Liver (tissue), 9 donors: ENCODE results near the gene KRTAP16-1. TPM values are rescaled to one million over a fixed set of nuclear protein-coding genes. Genes with fewer than 3 reads are reported as not detected.

Experiments used
- DNase-seq: peaks from one replicate; pipeline ENCODE4 v3.0.0-alpha.2; 2017; ENCODE audit warnings: low spot score
- H3K27ac ChIP-seq, 2 donors: one replicate each; pipeline ENCODE4 v1.7.0; 2013; ENCODE audit warnings: inconsistent platforms in 2 of 2, low read length in 2 of 2, control low read depth in 1 of 2, low read depth in 1 of 2, mild to moderate bottlenecking in 1 of 2
- H3K27me3 ChIP-seq, 4 donors: one replicate each; pipeline versions ENCODE4 v1.6.1 to v1.7.0; 2013; ENCODE audit warnings: low read length in 3 of 4, inconsistent platforms in 1 of 4, mild to moderate bottlenecking in 1 of 4, moderate library complexity in 1 of 4; ENCODE audit not compliant: control insufficient read depth in 4 of 4, insufficient read depth in 4 of 4
- H3K36me3 ChIP-seq, 4 donors: one replicate each; pipeline versions ENCODE4 v1.6.1 to v1.7.0; 2013; ENCODE audit warnings: low read length in 3 of 4, mild to moderate bottlenecking in 3 of 4, low read depth in 1 of 4, moderate library complexity in 1 of 4; ENCODE audit not compliant: control insufficient read depth in 4 of 4, insufficient read depth in 3 of 4
- H3K4me1 ChIP-seq, 4 donors: one replicate each; pipeline versions ENCODE4 v1.6.1 to v1.7.0; 2013; ENCODE audit warnings: low read length in 3 of 4, mild to moderate bottlenecking in 3 of 4, moderate library complexity in 1 of 4; ENCODE audit not compliant: control insufficient read depth in 4 of 4, insufficient read depth in 4 of 4
- H3K4me3 ChIP-seq, 3 donors: one replicate each; pipeline versions ENCODE4 v1.6.1 to v1.7.0; 2013; ENCODE audit warnings: low read length in 3 of 3, control low read depth in 1 of 3, low read depth in 1 of 3, mild to moderate bottlenecking in 1 of 3
- H3K9ac ChIP-seq, 2 donors: one replicate each; pipeline ENCODE4 v1.7.0; 2013; ENCODE audit warnings: low read length in 2 of 2, mild to moderate bottlenecking in 2 of 2, moderate library complexity in 2 of 2, control low read depth in 1 of 2, low read depth in 1 of 2
- H3K9me3 ChIP-seq, 4 donors: one replicate each; pipeline versions ENCODE4 v1.6.1 to v1.7.0; 2013; ENCODE audit warnings: low read length in 3 of 4; ENCODE audit not compliant: control insufficient read depth in 4 of 4
- CTCF ChIP-seq: fragments of 150-350 bp; IDR thresholded peaks from 2 replicates; pipeline ENCODE4 v1.5.1; 2017; ENCODE audit warnings: improper control_type of control experiment, low read depth, low read length; ENCODE audit not compliant: missing input control
- EGR1 ChIP-seq, 2 donors: IDR thresholded peaks; 2 replicates each; pipeline ENCODE4 v1.6.1; 2016 to 2018; ENCODE audit warnings: antibody characterized with exemption in 2 of 2, low read depth in 2 of 2
- FOXA1 ChIP-seq: IDR thresholded peaks from 2 replicates; pipeline ENCODE4 v1.6.1; 2016; ENCODE audit warnings: antibody characterized with exemption
- FOXA2 ChIP-seq: IDR thresholded peaks from 2 replicates; pipeline ENCODE4 v1.6.1; 2016; ENCODE audit warnings: antibody characterized with exemption
- GABPA ChIP-seq, 2 donors: IDR thresholded peaks in 1 of 2; conservative IDR thresholded peaks in 1 of 2; 2 replicates each; pipeline ENCODE4 v1.6.1; 2016; ENCODE audit warnings: antibody characterized with exemption in 2 of 2, mild to moderate bottlenecking in 1 of 2, moderate library complexity in 1 of 2
- HNF4A ChIP-seq, 2 donors: conservative IDR thresholded peaks; 2 replicates each; pipeline ENCODE4 v1.6.1; 2016; ENCODE audit warnings: antibody characterized with exemption in 2 of 2, mild to moderate bottlenecking in 2 of 2
- HNF4G ChIP-seq: IDR thresholded peaks from 2 replicates; pipeline ENCODE4 v1.6.1; 2016; ENCODE audit warnings: antibody characterized with exemption
- JUND ChIP-seq, 2 donors: IDR thresholded peaks; 2 replicates each; pipeline ENCODE4 v1.6.1; 2016; ENCODE audit warnings: antibody characterized with exemption in 2 of 2
- RAD21 ChIP-seq, 2 donors: IDR thresholded peaks; 2 replicates each; pipeline ENCODE4 v1.6.1; 2016; ENCODE audit warnings: antibody characterized with exemption in 2 of 2, mild to moderate bottlenecking in 2 of 2
- REST ChIP-seq: IDR thresholded peaks from 2 replicates; pipeline ENCODE4 v1.6.1; 2016; ENCODE audit warnings: antibody characterized with exemption, mild to moderate bottlenecking
- RXRA ChIP-seq, 2 donors: IDR thresholded peaks; 2 replicates each; pipeline ENCODE4 v1.6.1; 2017 to 2018; ENCODE audit warnings: antibody characterized with exemption in 2 of 2, mild to moderate bottlenecking in 1 of 2
- YY1 ChIP-seq: IDR thresholded peaks from 2 replicates; pipeline ENCODE4 v1.6.1; 2016; ENCODE audit warnings: antibody characterized with exemption, mild to moderate bottlenecking
- WGBS: extraction: QIAGEN DNeasy Blood & Tissue Kit; methylation state at CpG from one replicate; pipeline ENCODE4 v1.1.7; 2013; 5-methylcytosine and 5-hydroxymethylcytosine counted together
- polyA plus RNA-seq, 2 donors: library from polyadenylated mRNA; stranded (reverse) in 1 of 2; unstranded in 1 of 2; fragments of 200-250 nt in 1 of 2; fragments of >200 nt in 1 of 2; fragmentation: Nextera tagmentation in 1 of 2; extraction: Ambion mirVana in 1 of 2; gene quantifications; one replicate each; pipeline versions ENCODE4 v1.2.1 to v1.2.3, GENCODE V29; 2013 to 2015
- total RNA-seq, 2 donors: library from RNA; depleted of rRNA; stranded (reverse); fragments of >200 nt; gene quantifications; one replicate each; pipeline ENCODE4 v1.2.3, GENCODE V29; 2014
- TF ChIP-seq, protein P1 (sequence below): IDR thresholded peaks from 2 replicates; pipeline ENCODE4 v1.6.1; 2016; ENCODE audit warnings: antibody characterized with exemption
- TF ChIP-seq, protein P2 (sequence below): IDR thresholded peaks from 2 replicates; pipeline ENCODE4 v1.6.1; 2016; ENCODE audit warnings: antibody characterized with exemption
- donor health status: healthy.
- donor health status: healthy.
- donor health status: healthy.
- donor health status: healthy.
- donor health status: healthy.

KRTAP16-1 gene
- total and polyA plus RNA-seq, 4 donors: not detected

DNA sequence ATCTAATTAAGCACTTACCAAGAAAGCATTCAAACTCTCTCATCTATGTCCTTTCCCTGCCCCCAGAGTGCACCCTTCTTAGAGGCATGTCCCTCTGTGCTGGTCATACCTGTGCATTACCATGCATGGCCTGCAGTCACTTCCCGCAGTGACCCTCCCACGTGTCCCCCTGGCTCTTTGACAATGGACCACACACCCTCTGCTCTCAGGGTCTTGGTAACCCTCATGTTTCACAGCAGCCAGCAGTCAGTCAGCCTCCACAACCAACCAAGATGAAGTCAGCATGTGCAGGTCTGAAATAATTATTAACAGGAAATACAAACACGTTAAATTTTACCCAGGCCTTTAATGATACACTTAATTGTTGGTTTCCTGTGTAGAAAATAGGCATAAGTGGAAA is 31.4 kb upstream of the KRTAP16-1 start (continued):
- TF ChIP-seq, protein P1, sequence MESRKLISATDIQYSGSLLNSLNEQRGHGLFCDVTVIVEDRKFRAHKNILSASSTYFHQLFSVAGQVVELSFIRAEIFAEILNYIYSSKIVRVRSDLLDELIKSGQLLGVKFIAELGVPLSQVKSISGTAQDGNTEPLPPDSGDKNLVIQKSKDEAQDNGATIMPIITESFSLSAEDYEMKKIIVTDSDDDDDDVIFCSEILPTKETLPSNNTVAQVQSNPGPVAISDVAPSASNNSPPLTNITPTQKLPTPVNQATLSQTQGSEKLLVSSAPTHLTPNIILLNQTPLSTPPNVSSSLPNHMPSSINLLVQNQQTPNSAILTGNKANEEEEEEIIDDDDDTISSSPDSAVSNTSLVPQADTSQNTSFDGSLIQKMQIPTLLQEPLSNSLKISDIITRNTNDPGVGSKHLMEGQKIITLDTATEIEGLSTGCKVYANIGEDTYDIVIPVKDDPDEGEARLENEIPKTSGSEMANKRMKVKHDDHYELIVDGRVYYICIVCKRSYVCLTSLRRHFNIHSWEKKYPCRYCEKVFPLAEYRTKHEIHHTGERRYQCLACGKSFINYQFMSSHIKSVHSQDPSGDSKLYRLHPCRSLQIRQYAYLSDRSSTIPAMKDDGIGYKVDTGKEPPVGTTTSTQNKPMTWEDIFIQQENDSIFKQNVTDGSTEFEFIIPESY: no peak

DNA sequence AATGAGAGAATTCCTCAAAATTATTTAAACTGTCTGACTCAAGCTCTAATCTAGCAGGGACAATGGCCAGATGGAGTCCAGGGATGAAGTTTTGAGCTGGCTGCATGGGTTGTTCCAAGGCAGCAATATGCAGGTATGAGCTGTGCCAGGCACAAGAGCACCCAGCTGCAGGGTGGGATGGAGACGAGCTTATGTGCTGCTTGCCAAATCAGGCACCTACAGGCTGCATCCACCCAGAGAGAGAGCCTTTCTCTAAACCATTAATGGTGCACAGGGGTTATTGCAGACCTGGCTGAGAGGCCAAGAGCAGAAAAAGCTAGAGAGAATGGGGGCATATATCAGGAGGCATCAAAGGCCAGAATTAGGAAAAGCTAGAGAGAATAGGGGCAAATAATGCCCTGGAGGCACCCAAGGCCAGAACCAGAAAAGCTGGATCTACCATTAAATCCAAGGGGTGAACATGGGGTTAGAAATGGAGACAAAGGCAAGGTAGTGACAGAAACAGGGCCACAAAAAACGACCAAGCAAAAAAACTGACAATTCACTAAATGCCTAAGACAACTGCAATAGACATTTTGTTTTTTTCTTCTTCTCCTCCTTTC is 30.6 kb upstream of the KRTAP16-1 start:
- DNase-seq: no peak
- 55% methylated on average over 2 of the region's 2 CpGs for WGBS
- Histone ChIP-seq H3K27me3 (no peaks in the 10 kb centered on the region), H3K4me1 (no peaks in the 10 kb centered on the region), H3K9ac (no peak overlapping the region), H3K4me3 (no peak overlapping the region), H3K27ac (no peak overlapping the region), H3K9me3 (no peaks in the 10 kb centered on the region), H3K36me3 (no peaks in the 10 kb centered on the region)
- TF ChIP-seq HNF4G (no peak), HNF4A (conservative IDR thresholded peaks at IDR 0.05) (no peak), FOXA1 (no peak), RAD21 (IDR thresholded peaks at IDR 0.05) (no peak), RXRA (IDR thresholded peaks at IDR 0.05) (no peak), CTCF (no peak), JUND (IDR thresholded peaks at IDR 0.05) (no peak), EGR1 (IDR thresholded peaks at IDR 0.05; ENCODE audit: low read depth in 2 of 2) (no peak), YY1 (no peak), GABPA (IDR thresholded peaks at IDR 0.05 in 1 of 2, conservative IDR thresholded peaks at IDR 0.05 in 1 of 2) (no peak), FOXA2 (no peak)
- TF ChIP-seq, protein P2, sequence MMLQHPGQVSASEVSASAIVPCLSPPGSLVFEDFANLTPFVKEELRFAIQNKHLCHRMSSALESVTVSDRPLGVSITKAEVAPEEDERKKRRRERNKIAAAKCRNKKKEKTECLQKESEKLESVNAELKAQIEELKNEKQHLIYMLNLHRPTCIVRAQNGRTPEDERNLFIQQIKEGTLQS: no peak
- TF ChIP-seq, protein P1: no peak

- TF ChIP-seq RAD21 (IDR thresholded peaks at IDR 0.05) (no peak), HNF4G (no peak), HNF4A (conservative IDR thresholded peaks at IDR 0.05) (no peak), REST (no peak), FOXA1 (no peak)
- no peak for DNase-seq
- Histone ChIP-seq H3K9me3 (no peaks in the 10 kb centered on the region), H3K4me1 (no peaks in the 10 kb centered on the region), H3K4me3 (no peak overlapping the region), H3K36me3 (no peaks in the 10 kb centered on the region), H3K9ac (no peak overlapping the region), H3K27me3 (no peaks in the 10 kb centered on the region), H3K27ac (no peak overlapping the region)
- 56% methylated on average over 5 of the region's 5 CpGs for WGBS
Observed at GRCh38 chr17:41338961-41339485, 29.9 kb upstream of the KRTAP16-1 start.
